T47D (cell line): Measurements from ENCODE around the gene LONRF2.
"Not testable (repeated sequence)": the region's sequence is repeated elsewhere in the genome, so short reads cannot be mapped to it uniquely, and the experiment has no call there.

Experiments
- DNase-seq, 2 experiments: peaks; one replicate each; pipeline versions ENCODE4 v3.0.0 to v3.0.0-alpha.2; 2011 to 2012; ENCODE audit warnings: low read depth in 1 of 2, low spot score in 1 of 2
- JUND ChIP-seq: IDR thresholded peaks from 2 replicates; pipeline ENCODE4 v1.6.1; 2012; ENCODE audit warnings: low read depth
- in situ Hi-C: cut with HindIII; loops from 2 replicates; pipeline ENCODE4 v1.10.0; 2016; ENCODE audit warnings: low sequenced_read_pairs, low pct_unique_long_range_greater_than_20kb

Gene LONRF2

DNA sequence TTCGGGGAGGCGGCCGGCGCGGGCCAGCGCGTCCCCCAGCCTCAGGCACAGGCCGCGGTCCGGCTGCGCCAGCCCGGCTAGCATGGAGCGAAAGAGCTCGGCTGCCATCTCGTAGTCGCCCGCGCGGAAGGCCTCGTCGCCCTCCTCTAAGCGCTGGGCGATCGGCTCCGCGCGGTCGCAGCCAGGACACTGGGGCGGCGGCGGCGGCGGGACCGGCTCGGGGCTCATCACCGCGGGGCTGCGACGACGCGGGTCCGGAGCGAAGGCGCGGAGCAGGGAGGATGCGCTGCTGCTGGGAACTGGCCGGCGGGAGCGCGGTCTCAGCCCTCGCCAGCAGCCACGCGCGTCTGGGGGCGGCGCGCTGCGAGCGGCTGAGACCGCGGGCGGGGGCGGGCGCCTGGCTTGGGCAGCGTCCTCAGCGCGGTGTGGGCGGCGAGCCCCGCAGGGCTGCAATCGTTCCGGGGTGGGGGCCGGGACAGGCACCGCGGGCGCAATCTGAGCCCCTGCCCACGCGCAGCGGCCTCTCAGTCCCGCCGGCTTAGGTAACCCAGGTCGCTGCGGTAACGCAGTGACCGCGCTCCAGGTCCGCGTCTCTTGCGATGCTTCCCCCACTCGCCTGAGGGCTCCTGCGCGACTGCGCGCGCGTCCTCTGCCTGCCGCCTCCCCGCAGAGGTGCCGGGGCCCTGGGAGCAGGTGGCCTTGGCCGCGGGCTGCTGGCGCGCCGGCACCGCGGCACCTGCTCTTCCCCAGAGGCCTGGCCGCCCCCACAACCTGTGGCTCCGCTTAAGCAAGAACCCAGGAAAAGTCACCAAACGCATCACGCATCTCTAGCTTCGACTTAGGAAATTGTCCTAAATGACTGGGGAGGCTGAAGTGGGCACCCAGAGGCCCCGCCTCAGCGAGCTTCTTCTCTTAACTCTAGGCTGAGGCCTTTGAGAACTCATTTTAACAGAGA is at the start of gene LONRF2:
Gene LONRF2, minus strand, starts transcription at position 636 of the 955 bp plus-strand sequence. Its CDS starts 408 bp downstream, at position 228.
- peak; percentile 52 to 69 for DNase-seq
- no peak for TF ChIP-seq JUND
- in situ Hi-C loops: no loop called here

DNA sequence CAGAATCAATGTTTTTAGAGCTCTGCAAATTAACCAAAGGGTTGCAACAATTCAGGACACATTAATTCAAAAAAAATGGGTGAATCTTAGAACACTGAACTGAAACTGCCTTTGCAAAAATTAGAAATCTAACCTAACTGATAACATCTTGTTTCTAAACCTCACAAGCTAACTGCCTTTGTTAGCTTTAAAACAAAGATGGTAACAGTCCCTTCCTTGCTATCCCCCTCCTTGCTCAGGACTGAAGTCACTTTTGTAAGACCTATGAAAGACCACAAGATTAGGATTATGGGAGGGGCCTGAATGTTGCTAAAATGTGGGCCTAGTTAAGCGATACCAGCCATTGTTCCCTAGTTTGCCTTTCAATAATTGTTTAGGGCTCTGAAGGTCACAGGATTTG is 44.9 kb upstream of the LONRF2 start:
- in situ Hi-C loops: no loop called here
- no peak for DNase-seq
- no peak for TF ChIP-seq JUND

DNA sequence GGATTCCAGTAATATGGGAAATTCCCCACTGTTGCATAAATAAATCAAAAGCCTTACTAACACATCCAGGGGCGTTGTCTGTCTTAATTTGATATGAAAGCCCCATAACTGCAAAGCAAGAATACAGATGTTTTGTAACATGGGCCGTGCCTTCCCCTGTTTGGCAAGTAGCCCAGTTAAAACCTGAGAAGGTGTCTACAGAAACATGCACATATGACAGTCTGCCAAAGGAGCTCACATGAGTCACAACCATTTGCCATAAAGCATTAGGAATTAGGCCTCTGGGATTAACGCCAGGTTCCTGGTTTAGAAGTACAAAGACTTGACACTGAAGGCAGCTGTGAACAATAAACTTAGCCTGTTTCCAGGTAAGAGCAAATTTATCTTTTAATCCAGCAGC is 43.1 kb upstream of the LONRF2 start:
- in situ Hi-C loops: no loop called here
- peak in 1 of 2 experiments; percentile 48 for DNase-seq
- TF ChIP-seq JUND: no peak

DNA sequence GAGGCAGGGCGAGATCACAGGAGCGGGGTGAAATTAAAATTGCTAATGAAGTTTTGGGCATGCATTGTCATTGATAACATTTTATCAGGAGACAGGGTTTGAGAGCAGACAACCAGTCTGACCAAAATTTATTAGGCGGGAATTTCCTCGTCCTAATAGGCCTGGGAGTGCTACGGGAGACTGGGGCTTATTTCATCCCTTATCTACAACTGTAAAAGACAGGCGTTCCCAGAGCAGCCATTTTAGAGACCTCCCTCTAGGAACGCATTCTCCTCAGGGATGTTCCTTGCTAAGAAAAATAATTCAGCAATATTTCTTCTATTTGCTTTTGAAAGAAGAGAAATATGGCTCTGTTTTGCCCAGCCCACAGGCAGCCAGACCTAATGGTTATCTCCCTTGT is 40.0 kb upstream of the LONRF2 start:
- in situ Hi-C loops, DNase-seq: not testable (repeated sequence)

DNA sequence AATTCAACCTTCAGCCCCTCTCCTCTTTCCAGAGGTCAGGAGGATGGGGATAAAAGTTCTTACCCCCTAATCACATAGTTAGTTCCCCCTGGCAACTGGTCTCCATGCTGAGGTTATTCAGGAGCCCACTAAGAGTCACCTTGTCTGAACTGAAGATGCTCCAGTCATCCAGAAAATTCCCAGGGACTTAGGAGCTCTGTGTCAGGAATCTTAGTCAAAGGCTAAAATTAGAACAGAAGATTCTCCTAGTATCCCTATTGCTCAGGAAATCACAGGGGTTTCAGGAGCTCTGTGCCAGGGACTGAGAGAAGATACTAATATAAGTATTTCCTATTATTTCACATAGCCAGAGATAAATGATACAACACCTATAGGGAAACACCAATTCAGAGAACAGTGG is 37.3 kb upstream of the LONRF2 start:
- in situ Hi-C loops: no loop called here
- DNase-seq: no peak
- no peak for TF ChIP-seq JUND

DNA sequence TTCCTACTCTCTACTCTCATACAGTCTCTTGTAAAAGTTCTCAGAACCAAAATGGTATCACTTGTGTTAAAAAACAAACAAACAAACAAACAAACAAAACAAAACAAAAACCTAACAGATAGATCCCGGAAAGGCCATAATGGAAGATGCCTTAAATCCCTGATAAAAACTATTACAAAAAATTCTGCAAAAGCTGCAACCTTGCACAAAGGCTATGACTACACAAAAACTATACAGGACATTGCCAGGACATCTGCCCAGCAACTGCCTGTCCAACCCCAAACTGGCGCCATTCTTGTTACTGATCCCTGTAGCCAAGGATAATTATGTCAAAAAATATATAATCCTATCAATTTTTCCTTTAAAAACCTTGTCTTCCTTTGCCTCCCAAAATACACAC is 36.3 kb upstream of the LONRF2 start:
- in situ Hi-C loops: no loop called here
- no peak for TF ChIP-seq JUND
- DNase-seq: no peak

DNA sequence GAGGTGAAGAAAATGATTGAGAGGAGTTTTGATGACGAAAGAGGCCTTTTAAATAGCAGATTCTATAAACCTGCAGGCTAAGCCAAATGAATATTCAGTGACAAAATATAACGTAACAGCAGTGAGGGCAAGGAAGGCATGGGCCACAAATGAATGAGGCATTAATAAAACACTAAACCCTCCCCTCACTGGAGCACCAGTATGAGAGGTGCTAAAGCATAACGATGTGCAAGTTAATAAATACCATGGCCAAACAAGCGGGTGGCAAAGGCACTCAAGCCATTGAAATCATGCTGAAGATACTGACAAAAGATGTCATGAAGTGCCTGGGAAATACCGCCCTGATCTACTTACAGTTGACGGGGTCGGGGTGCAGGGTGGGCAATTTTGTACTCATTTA is 30.2 kb upstream of the LONRF2 start:
- in situ Hi-C loops: no loop called here

DNA sequence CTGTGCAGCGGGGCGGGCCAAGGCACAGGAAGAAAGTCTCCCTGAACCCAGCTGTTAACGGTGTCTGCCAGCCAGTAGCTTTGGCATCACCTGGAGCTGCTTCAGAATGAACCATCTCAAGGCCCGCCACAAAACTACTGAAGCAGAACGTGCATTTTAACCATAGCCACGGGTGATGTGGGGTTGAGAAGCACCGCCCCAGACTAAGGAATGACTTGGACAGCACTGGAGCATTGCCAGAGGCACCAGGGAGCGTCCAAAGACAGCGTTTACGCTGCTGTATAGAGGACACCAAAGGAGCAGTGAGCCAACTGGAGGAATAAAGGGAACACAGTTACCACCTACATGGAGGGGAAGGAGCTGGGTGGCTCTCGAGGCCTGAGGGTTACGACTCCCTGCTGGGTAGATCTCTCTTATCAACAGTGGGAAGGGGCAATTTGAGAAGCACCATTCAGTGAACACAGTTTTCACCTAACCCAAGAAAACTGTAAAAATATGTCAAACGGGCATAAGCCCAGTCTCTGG is 28.4 kb upstream of the LONRF2 start:
- no peak for TF ChIP-seq JUND
- no peak for DNase-seq
- in situ Hi-C loops: no loop called here

More for the DNA sequence above, 30.2 kb upstream of the LONRF2 start:
- TF ChIP-seq JUND: no peak
- no peak for DNase-seq

DNA sequence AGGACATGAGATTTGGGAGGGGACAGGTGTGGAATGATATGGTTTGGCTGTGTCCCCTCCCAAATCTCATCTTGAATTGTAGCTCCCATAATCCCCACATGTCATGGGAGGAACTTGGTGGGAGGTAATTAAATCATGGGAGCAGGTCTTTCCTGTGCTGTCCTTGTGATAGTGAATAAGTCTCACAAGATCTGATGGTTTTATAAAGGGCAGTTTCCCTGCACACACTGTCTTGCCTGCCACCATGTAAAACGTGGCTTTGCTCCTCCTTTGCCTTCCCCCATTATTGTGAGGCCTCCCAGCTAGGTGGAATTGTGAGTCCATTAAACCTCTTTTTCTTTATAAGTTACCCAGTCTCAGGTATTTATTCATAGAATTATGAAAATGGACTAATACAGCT is 22.8 kb upstream of the LONRF2 start:
- DNase-seq, in situ Hi-C loops: not testable (repeated sequence)

DNA sequence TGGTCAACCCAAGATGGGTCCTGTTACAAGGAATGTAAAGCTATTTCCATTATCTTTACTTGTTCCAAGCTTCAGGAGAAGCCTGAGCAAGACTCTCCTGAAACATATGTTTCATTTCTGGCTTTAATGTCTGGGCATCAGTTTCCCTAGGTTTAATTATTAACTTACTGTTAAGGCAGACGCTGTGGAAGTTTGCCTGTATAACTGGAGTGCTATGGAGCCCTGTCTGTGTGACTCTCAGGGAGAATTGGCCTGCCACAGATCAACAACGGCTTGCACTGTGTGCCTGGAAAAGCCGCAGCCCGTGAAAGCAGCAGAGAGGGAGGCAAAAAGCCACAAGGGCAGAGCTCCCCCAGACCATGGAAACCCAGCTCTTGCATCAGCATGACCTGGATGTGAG is 22.1 kb upstream of the LONRF2 start:
- TF ChIP-seq JUND: no peak
- in situ Hi-C loops: no loop called here
- DNase-seq: no peak

DNA sequence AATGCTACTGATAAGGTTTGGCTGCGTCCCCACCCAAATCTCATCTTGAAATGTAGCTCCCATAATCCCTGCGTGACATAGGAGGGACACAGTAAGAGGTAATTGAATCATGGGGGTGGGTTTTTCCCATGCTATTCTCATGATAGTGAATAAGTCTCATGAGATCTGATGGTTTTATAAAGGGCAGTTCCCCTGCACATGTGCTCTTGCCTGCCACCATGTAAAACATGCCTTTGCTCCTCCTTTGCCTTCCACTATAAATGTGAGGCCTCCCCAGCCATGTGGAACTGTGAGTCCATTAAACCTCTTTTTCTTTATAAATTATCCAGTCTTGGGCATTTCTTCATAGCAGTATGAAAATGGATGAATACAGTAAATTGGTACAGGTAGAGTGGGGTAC is 20.2 kb upstream of the LONRF2 start:
- in situ Hi-C loops, DNase-seq: not testable (repeated sequence)

DNA sequence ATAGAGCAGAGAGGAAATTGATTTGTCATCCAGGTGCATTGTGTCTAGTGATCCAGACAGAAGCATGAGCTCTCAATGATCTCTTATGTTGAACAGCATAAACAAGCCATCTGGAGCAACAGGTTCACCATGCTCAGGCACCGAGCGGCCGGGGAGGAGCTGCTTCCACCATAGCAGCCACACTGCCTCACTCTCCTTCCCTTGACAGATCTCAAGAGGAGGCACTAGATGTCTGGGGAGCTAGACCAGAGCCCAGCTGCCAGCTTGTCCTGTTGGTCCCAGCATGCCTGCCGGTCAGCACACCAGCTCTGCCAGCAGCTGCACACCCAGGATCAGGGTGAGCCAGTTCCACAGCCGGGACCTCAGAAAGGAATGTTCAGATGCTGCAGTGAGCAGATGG is 17.5 kb upstream of the LONRF2 start:
- in situ Hi-C loops: no loop called here
- no peak for TF ChIP-seq JUND
- peak in 1 of 2 experiments; percentile 7 for DNase-seq

DNA sequence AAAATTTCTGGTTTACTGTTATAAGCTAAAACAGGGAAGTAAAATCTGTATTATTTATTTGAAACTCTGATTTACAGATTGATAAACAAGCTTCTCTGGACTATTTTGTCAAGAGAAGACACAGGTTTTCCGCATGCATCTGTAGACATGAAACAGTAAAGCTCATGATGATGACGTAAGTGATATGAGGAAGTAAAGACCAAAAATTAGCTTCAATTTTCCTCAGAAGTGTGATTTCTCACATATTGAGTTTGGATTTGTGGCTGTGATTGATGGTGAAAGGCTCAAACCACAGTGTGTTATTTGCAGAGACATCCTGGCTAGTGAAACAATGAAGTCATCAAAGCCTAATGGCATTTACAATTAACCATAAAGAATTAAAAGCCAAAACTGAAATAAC is 12.6 kb upstream of the LONRF2 start:
- no peak for DNase-seq
- in situ Hi-C loops: no loop called here

DNA sequence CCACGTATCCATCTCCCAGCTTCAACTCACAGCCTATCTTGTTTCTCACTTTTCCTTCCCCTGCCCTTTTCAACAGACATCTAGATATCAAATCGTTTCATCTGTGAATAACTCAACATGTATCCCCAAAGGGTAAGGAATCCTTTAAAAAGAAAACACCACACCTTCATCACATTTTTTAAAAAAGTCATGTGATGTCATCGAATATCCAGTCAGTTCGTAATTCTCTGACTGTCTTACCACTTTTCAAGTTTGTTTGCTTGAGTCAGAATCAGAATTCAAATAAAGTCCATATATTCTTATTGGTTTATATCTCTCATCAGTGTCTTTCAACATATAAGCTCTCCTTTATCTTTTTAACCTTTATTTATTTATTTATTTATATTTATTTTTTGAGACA is 5.4 kb upstream of the LONRF2 start:
- no peak for DNase-seq
- in situ Hi-C loops: no loop called here
- no peak for TF ChIP-seq JUND

More for the DNA sequence above, 12.6 kb upstream of the LONRF2 start:
- TF ChIP-seq JUND: no peak
